ENCODE results near the gene SMC1B.
"Not testable (repeated sequence)": the region's sequence is repeated elsewhere in the genome, so short reads cannot be mapped to it uniquely, and the experiment has no call there.

Gene SMC1B

GRCh38 chr22:45413368-45414211, at the start of gene SMC1B, which contains the start of gene RIBC2:
Gene SMC1B (minus strand): TSS chr22:45413599. CDS start chr22:45413567, 32 bp downstream.
Gene RIBC2 (plus strand): TSS chr22:45413693. CDS start chr22:45413887, 194 bp downstream.
- peak; percentile 87 for DNase-seq

GRCh38 chr22:45462034-45462655, 48.7 kb upstream of the SMC1B start:
- DNase-seq, result no peak

- no peak for DNase-seq
These were observed 47.1 kb upstream of the SMC1B start for GRCh38 chr22:45460288-45461109.

GRCh38 chr22:45459235-45459634, 45.8 kb upstream of the SMC1B start:
- DNase-seq, result no peak

- no peak for DNase-seq
These were observed 45.1 kb upstream of the SMC1B start for GRCh38 chr22:45458532-45458931.

- no peak for DNase-seq
These were observed 43.4 kb upstream of the SMC1B start for GRCh38 chr22:45456811-45457210.

- DNase-seq, result no peak
These were observed 42.2 kb upstream of the SMC1B start for GRCh38 chr22:45455621-45456020.

- no peak for DNase-seq
These were observed 41.8 kb upstream of the SMC1B start for GRCh38 chr22:45455212-45455611.

GRCh38 chr22:45454275-45454674, 40.9 kb upstream of the SMC1B start:
- DNase-seq, result no peak

- DNase-seq, result no peak
These were observed 40.4 kb upstream of the SMC1B start for GRCh38 chr22:45453764-45454163.

GRCh38 chr22:45452565-45453379, 39.4 kb upstream of the SMC1B start:
- DNase-seq, result no peak

GRCh38 chr22:45451972-45452371, 38.6 kb upstream of the SMC1B start:
- no peak for DNase-seq

- no peak for DNase-seq
These were observed 37.7 kb upstream of the SMC1B start for GRCh38 chr22:45450921-45451651.

- DNase-seq, result no peak
These were observed 36.8 kb upstream of the SMC1B start for GRCh38 chr22:45450101-45450785.

GRCh38 chr22:45449442-45449841, 36.0 kb upstream of the SMC1B start:
- DNase-seq, result not testable (repeated sequence)

- DNase-seq, result no peak
These were observed 35.0 kb upstream of the SMC1B start for GRCh38 chr22:45448431-45448830.

- not testable (repeated sequence) for DNase-seq
These were observed 34.2 kb upstream of the SMC1B start for GRCh38 chr22:45447596-45447995.

GRCh38 chr22:45446216-45446615, 32.8 kb upstream of the SMC1B start:
- no peak for DNase-seq

- DNase-seq, result no peak
These were observed 31.8 kb upstream of the SMC1B start for GRCh38 chr22:45445031-45445710.

- DNase-seq, result no peak
These were observed 30.8 kb upstream of the SMC1B start for GRCh38 chr22:45444168-45444567.

GRCh38 chr22:45442116-45442515, 28.7 kb upstream of the SMC1B start:
- DNase-seq, result no peak
